Memory B cell (primary cell): ENCODE data around the gene KSR1.
"Not testable (repeated sequence)": the region's sequence is repeated elsewhere in the genome, so short reads cannot be mapped to it uniquely, and the experiment has no call there.

Source experiments
- ATAC-seq: fragments of 150-1000 bp; cut with Tn5 transposase; 2 replicates; pipeline ENCODE4 v1.10.0; 2021; ENCODE audit warnings: low read depth, mild to moderate bottlenecking, moderate library complexity
- DNase-seq, 2 donors: peaks; one replicate each; pipeline ENCODE4 v3.0.0; 2022; ENCODE audit warnings: low spot score in 2 of 2
- H3K27ac Mint-ChIP-seq: one replicate; pipeline ENCODE4 v1.8.0; 2022; ENCODE audit warnings: mild to moderate bottlenecking, moderate library complexity, mixed read lengths
- H3K27me3 Mint-ChIP-seq: one replicate; pipeline ENCODE4 v1.8.0; 2022; ENCODE audit warnings: mixed read lengths
- H3K36me3 Mint-ChIP-seq: one replicate; pipeline ENCODE4 v1.8.0; 2022; ENCODE audit warnings: mild to moderate bottlenecking, mixed read lengths
- H3K4me1 Mint-ChIP-seq: one replicate; pipeline ENCODE4 v1.8.0; 2022; ENCODE audit warnings: mixed read lengths
- H3K4me3 Mint-ChIP-seq: one replicate; pipeline ENCODE4 v1.8.0; 2022; ENCODE audit warnings: mild to moderate bottlenecking, moderate library complexity, mixed read lengths
- H3K9me3 Mint-ChIP-seq: one replicate; pipeline ENCODE4 v1.8.0; 2022; ENCODE audit warnings: mixed read lengths

The KSR1 gene

GRCh38 chr17:27659683-27660082, 203.4 kb downstream of the KSR1 start:
- no peaks in the 10 kb centered on the region for H3K36me3 Mint-ChIP-seq
- no peaks in the 10 kb centered on the region for H3K27me3 Mint-ChIP-seq
- ATAC-seq (no peak), DNase-seq (no peak)
- no peak overlapping the region for H3K27ac Mint-ChIP-seq
- H3K4me3 Mint-ChIP-seq, result no peak overlapping the region
- H3K9me3 Mint-ChIP-seq, result no peaks in the 10 kb centered on the region
- peaks cover 2% of the 10 kb centered on the region for H3K4me1 Mint-ChIP-seq

- Mint-ChIP-seq H3K27me3 (no peaks in the 10 kb centered on the region), H3K36me3 (no peaks in the 10 kb centered on the region), H3K9me3 (no peaks in the 10 kb centered on the region), H3K27ac (no peak overlapping the region), H3K4me3 (no peak overlapping the region), H3K4me1 (no peaks in the 10 kb centered on the region)
- DNase-seq, result no peak
- no peak for ATAC-seq
Observed at GRCh38 chr17:27660436-27660835, 204.2 kb downstream of the KSR1 start.

GRCh38 chr17:27663936-27664605, 207.8 kb downstream of the KSR1 start:
- Mint-ChIP-seq H3K27me3 (no peaks in the 10 kb centered on the region), H3K4me1 (no peaks in the 10 kb centered on the region), H3K4me3 (no peak overlapping the region), H3K9me3 (no peaks in the 10 kb centered on the region), H3K36me3 (no peaks in the 10 kb centered on the region), H3K27ac (no peak overlapping the region)
- ATAC-seq (no peak), DNase-seq (no peak)

GRCh38 chr17:27664606-27664965, 208.3 kb downstream of the KSR1 start:
- Mint-ChIP-seq H3K27ac (no peak overlapping the region), H3K9me3 (no peaks in the 10 kb centered on the region), H3K4me3 (no peak overlapping the region), H3K36me3 (no peaks in the 10 kb centered on the region), H3K4me1 (no peaks in the 10 kb centered on the region), H3K27me3 (no peaks in the 10 kb centered on the region)
- DNase-seq (no peak), ATAC-seq (no peak)

- no peaks in the 10 kb centered on the region for H3K4me1 Mint-ChIP-seq
- H3K36me3 Mint-ChIP-seq, result no peaks in the 10 kb centered on the region
- H3K4me3 Mint-ChIP-seq, result no peak overlapping the region
- ATAC-seq (no peak), DNase-seq (no peak)
- no peaks in the 10 kb centered on the region for H3K27me3 Mint-ChIP-seq
- no peak overlapping the region for H3K27ac Mint-ChIP-seq
- no peaks in the 10 kb centered on the region for H3K9me3 Mint-ChIP-seq
Observed at GRCh38 chr17:27665549-27665948, 209.3 kb downstream of the KSR1 start.

GRCh38 chr17:27666270-27666669, 210.0 kb downstream of the KSR1 start:
- not testable (repeated sequence) for DNase-seq, H3K27me3 Mint-ChIP-seq, H3K4me1 Mint-ChIP-seq, H3K4me3 Mint-ChIP-seq, ATAC-seq, H3K36me3 Mint-ChIP-seq, H3K9me3 Mint-ChIP-seq, H3K27ac Mint-ChIP-seq

- Mint-ChIP-seq H3K27me3 (no peaks in the 10 kb centered on the region), H3K9me3 (no peaks in the 10 kb centered on the region), H3K4me3 (no peak overlapping the region), H3K36me3 (no peaks in the 10 kb centered on the region), H3K27ac (no peak overlapping the region), H3K4me1 (no peaks in the 10 kb centered on the region)
- DNase-seq, result no peak
- no peak for ATAC-seq
Observed at GRCh38 chr17:27666831-27667560, 210.7 kb downstream of the KSR1 start.

- DNase-seq (no peak), ATAC-seq (no peak)
- no peak overlapping the region for H3K27ac Mint-ChIP-seq
- H3K4me3 Mint-ChIP-seq, result no peak overlapping the region
- H3K4me1 Mint-ChIP-seq, result no peaks in the 10 kb centered on the region
- H3K9me3 Mint-ChIP-seq, result no peaks in the 10 kb centered on the region
- no peaks in the 10 kb centered on the region for H3K36me3 Mint-ChIP-seq
- H3K27me3 Mint-ChIP-seq, result no peaks in the 10 kb centered on the region
Observed at GRCh38 chr17:27667656-27668487, 211.6 kb downstream of the KSR1 start.

DNA sequence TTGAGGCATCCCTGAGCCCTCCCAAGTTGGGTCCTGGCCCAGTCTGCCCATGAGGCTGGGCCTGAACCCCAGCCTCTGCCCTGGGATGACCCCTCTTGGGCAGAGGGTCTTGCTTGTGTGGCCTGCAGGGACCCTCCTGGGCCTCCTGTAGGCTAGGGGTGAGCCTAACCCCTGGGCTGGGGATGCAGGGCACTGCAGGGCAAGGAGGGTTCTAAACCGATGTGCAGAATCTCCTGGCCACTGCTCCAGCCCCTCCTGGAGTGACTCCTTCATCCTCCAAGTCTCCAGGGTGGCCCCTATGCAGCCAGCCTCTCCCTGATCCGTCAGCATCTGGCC, 212.2 kb downstream of the KSR1 start:
- Mint-ChIP-seq H3K27me3 (no peaks in the 10 kb centered on the region), H3K9me3 (no peaks in the 10 kb centered on the region), H3K4me1 (no peaks in the 10 kb centered on the region), H3K4me3 (no peak overlapping the region), H3K36me3 (no peaks in the 10 kb centered on the region), H3K27ac (no peak overlapping the region)
- ATAC-seq (no peak), DNase-seq (no peak)

- no peaks in the 10 kb centered on the region for H3K4me1 Mint-ChIP-seq
- H3K9me3 Mint-ChIP-seq, result no peaks in the 10 kb centered on the region
- no peaks in the 10 kb centered on the region for H3K36me3 Mint-ChIP-seq
- ATAC-seq (no peak), DNase-seq (no peak)
- H3K27me3 Mint-ChIP-seq, result no peaks in the 10 kb centered on the region
- H3K27ac Mint-ChIP-seq, result no peak overlapping the region
- no peak overlapping the region for H3K4me3 Mint-ChIP-seq
Observed at GRCh38 chr17:27669136-27669535, 212.9 kb downstream of the KSR1 start.

DNA sequence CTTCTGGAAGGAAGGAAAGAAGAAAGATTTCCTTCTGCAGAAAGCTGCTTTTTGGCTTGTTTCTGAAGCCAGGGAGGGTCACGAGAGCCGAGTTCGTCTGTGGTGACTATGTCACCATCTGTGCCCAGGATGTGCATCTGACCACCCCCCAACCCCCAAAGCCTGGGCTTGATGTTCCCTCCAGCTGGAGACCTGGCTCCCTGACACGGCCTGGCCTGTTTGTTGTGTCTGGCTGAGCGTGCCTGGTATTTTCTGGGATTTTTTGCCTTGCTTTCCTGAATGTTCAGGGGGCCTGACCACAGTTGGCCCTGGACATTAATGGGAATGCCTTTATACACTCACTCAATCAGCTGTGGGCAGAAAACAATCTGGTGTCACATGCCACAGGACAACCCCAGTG, 213.6 kb downstream of the KSR1 start:
- no peaks in the 10 kb centered on the region for H3K9me3 Mint-ChIP-seq
- ATAC-seq (no peak), DNase-seq (no peak)
- H3K4me3 Mint-ChIP-seq, result no peak overlapping the region
- H3K27ac Mint-ChIP-seq, result no peak overlapping the region
- no peaks in the 10 kb centered on the region for H3K4me1 Mint-ChIP-seq
- H3K36me3 Mint-ChIP-seq, result no peaks in the 10 kb centered on the region
- no peaks in the 10 kb centered on the region for H3K27me3 Mint-ChIP-seq

GRCh38 chr17:27670791-27671590, 214.7 kb downstream of the KSR1 start:
- ATAC-seq, result no peak
- Mint-ChIP-seq H3K4me3 (no peak overlapping the region), H3K9me3 (no peaks in the 10 kb centered on the region)

GRCh38 chr17:27671591-27671910, 215.3 kb downstream of the KSR1 start:
- no peaks in the 10 kb centered on the region for H3K4me1 Mint-ChIP-seq
- ATAC-seq, result no peak
- no peaks in the 10 kb centered on the region for H3K9me3 Mint-ChIP-seq
- no peak for DNase-seq
- H3K4me3 Mint-ChIP-seq, result no peak overlapping the region
- H3K27me3 Mint-ChIP-seq, result peaks cover 2% of the 10 kb centered on the region
- no peak overlapping the region for H3K27ac Mint-ChIP-seq
- no peaks in the 10 kb centered on the region for H3K36me3 Mint-ChIP-seq

More at GRCh38 chr17:27670791-27671590, 214.7 kb downstream of the KSR1 start:
- peaks cover 2% of the 10 kb centered on the region for H3K27me3 Mint-ChIP-seq
- DNase-seq, result no peak
- no peaks in the 10 kb centered on the region for H3K4me1 Mint-ChIP-seq
- H3K27ac Mint-ChIP-seq, result no peak overlapping the region
- no peaks in the 10 kb centered on the region for H3K36me3 Mint-ChIP-seq

- H3K9me3 Mint-ChIP-seq, H3K4me1 Mint-ChIP-seq, H3K4me3 Mint-ChIP-seq, H3K36me3 Mint-ChIP-seq, ATAC-seq, H3K27ac Mint-ChIP-seq, H3K27me3 Mint-ChIP-seq, DNase-seq: not testable (repeated sequence)
Observed at GRCh38 chr17:27671977-27672480, 215.8 kb downstream of the KSR1 start.
